Hematopoietic multipotent progenitor cell treated with erythropoietin and hydrocortisone succinate and interleukin-3 and kit ligand, for 4 days (in vitro differentiated cells): ENCODE data around the gene PDE6D.
A peak's percentile ranks its signal among the peaks of the same experiment; 100 is the strongest.

Experiments
- DNase-seq: peaks from one replicate; pipeline ENCODE4 v3.0.0-alpha.2; 2015

Gene PDE6D

GRCh38 chr2:231780909-231781797 is at the start of gene PDE6D:
Gene PDE6D (minus strand): TSS chr2:231781282. CDS start chr2:231781114, 168 bp downstream.
- peak; percentile 98 for DNase-seq

DNA sequence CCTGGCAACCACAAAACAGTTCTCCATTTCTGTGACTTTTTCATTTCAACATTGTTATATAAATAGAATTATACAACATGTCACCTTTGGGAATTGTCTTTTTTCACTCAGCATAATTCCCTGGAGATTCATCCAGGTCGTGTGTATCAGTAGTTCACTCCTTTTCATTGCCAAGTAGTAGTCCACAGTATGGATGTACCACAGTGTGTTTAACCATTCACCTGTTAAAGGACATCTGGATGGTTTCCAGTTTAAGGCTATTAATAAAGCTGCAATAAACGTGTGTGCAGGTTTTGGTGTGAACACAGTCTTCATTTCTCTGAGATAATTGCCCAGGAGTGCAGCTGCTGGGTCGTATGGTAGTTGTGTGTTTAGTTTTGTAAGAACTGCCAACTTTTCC is 40.8 kb upstream of the PDE6D start:
- DNase-seq = no peak

DNA sequence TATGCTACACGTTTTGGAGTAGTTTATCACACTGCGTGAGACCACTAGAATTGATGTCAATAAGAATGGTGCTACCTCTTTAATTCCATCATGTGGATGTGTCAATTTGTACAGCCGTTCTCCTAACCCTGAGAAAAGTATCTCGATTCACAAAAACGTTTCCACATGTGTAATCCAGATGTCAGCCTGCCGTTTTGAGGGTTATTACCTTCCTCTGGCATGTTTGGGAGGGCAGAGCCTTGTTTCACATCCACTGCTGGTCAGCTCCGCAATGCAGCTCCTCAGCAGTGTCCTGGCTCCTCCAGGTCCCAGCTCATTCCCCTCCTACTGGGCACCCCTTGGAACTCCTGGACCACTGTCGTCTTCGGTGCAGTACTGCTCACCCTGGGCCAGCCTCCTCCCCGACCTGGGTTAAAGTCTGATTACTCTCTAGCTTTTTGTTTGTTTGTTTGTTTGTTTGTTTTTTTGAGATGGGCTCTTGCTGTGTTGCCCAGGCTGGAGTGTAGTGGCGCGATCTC is 39.8 kb upstream of the PDE6D start:
- no peak for DNase-seq

GRCh38 chr2:231819447-231820042 is 38.5 kb upstream of the PDE6D start:
- DNase-seq = no peak

DNA sequence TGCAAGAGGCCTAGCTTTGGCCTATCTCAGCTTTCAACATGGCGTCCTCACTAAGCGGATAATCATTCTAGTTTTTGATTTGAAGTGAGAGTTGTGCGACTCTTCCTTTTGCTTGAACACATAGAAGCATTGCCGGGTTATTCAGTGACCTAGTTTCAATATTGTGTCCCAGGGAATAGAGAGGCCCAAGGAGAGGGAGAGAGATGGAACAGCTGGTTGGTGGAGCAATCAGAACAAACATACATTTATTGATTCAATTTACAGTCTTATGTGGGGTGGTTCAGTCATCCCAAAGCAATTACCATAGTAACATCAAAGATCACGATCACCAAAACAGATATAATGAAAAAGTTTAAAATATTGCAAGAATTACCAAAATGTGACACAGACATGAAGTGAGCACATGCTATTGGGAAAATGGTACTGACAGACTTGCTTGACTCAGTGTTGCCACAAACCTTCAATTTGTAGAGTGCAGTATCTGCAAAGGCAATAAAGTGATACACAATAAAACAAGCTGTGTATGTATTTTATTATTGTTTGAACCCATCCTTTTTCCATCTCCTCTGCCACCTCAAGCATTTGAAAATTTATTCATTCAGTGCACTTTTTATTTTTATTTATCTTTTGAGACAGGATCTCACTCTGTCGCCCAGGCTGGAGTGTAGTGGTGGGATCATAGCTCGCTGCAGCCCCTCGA is 35.4 kb upstream of the PDE6D start:
- DNase-seq = no peak

- no peak for DNase-seq
These were observed 29.8 kb upstream of the PDE6D start for GRCh38 chr2:231810905-231811304.

GRCh38 chr2:231807020-231807419 is 25.9 kb upstream of the PDE6D start:
- no peak for DNase-seq

GRCh38 chr2:231803501-231804138 is 22.5 kb upstream of the PDE6D start:
- no peak for DNase-seq

- peak; percentile 74 for DNase-seq
These were observed 19.5 kb upstream of the PDE6D start for GRCh38 chr2:231800493-231801091.

DNA sequence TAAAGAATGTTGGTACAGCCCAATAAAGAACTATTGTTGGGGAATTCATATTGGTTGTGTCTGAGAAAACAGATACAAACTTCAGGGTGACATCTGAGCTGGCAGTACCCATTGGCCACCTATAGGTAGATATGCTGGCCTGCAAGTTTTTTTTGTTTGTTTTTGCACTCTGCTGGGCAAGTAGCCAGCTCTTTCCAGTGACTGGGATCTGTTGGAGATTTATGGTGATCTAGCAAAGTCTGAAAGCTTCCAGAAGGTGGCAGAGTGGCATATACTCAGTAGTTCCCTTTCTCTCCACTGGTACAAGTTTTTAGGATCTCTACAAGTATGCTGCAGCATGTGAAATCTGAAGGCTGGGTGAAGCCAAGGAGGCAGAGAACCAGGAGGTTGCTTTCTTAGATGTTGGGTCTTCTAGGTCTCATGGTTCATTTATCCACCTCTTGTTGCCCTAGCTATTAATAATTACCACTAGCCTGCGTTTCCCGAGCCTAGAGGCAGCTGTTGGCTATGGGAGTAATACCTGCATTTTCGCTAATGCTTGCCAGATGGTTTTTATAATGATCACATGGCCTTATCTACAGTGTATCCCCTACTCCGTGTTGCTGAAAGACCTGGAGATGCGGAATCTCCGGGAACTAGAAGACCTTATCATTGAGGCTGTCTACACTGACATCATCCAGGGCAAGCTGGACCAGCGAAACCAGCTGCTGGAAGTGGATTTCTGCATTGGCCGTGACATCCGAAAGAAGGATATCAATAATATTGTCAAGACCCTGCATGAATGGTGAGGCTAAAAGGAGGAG is 14.6 kb upstream of the PDE6D start:
- peak; percentile 65 for DNase-seq

DNA sequence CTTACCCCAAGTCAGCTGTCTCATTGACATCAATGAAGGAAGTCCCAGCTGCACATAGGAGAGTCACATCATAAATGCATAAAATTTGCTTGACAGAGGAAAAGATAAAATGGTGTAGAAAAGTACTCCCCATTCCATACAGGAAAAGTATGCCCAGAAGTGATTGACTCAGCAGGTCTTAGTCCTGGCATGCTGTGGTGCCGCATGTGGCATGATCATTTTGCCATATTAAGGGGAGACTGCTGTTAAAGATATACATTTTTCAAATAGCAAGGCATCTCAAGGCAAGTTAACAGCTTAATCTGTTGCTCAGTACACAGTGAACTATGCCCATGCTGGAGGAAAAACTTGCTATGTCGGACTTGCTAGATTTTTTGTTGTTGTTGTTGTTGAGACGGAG is 13.3 kb upstream of the PDE6D start:
- DNase-seq = no peak

- DNase-seq = no peak
These were observed 10.0 kb upstream of the PDE6D start for GRCh38 chr2:231791107-231791506.

DNA sequence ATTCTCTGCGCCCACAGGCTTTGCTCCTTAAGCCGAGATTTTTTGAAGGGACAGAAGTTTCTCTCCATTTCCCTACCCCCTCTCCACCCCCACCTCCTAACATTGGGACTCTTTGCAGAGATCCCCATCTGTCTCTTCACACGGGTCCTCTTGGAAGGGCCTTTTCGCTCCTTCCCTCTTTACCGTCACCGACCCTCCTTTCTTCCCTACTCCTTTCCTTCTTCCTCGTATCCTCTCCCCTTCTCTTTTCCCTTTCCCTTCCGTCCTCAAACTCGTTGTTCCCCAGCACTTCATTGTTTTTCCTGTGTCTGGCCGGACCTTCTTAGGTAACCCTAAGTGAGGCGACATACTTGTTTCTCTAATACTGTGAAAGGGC is 5.8 kb upstream of the PDE6D start:
- no peak for DNase-seq

GRCh38 chr2:231786177-231786916 is 5.3 kb upstream of the PDE6D start, which contains the start of gene COPS7B:
Gene COPS7B (plus strand): TSS chr2:231786445. CDS start chr2:231788571, 2,126 bp downstream.
- peak; percentile 94 for DNase-seq

DNA sequence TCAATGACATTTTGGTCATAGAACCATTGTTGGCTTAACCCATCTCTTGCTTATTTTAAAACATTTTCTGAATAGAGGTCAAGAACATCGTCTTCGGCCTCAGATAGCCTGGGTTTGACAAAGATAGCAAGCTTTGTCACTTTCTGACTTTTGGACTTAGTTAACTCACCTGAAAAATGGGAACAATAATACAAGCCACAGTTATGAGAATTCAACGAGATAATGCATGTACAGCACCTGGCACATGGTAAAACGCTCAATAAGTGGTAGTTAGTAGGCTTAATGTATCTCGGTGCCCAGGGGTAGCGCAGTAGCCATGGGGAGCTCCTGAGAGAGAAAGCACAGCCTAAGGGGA is 4.7 kb upstream of the PDE6D start:
- DNase-seq = no peak

DNA sequence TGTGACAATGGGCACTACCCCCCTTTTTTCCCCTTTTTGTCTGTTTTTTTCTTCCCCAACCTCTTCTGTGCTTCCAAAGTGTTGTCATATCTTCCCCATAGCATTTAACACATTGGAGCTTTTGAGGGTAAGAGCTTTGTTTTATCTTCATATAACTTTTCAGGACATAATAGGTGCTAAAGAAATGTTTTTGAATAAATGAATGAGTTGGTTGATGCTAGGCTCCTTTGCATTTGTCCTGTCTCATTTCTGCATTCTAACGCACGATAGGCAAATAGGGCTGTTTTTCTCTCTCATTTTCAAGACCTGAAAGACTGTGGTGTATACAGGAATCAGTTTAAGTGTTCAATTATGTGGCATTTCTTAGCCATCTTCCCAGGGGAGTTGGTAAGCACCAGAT is 4.3 kb upstream of the PDE6D start:
- no peak for DNase-seq

GRCh38 chr2:231781798-231782726 is 980 bp upstream of the PDE6D start:
- peak; percentile 69 for DNase-seq

DNA sequence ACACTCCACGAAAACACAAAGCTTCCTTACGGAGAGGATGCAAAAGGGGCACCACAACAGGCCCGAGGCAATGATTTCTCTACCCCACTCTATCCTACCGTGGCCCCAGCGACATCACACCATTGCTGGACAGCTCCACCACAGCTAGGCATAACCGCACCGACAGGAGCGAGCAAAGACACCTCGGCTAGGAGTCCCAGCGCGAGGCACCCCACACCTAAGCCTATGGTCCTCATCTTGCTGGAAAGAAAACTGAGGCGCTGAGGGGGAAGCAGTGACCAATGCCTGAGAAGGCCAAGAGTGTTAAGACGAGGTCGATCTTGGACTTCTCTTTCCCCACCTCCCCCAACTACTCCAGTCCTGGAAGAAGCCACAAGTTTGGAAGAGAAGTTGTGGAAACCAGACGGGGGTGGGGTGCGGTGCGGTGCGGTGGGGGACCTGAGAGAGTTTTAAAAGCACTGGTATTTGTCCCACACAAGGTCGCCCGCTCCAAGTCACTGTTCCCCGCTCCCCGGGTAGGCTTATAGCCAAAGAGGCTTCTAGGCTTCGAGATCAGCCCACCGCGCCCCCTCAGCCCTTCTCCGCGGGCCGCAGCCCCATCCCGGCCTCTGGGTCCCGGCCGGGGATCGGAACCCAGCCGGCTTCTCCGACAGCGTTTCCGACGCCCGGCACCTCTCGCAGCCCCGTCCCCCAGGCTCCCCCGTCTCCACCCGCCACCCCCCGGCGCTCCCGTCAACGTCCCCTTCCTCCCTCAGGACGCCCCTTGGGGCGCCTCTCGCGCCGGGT is 766 bp downstream of the PDE6D start:
- DNase-seq = peak; percentile 50
